Progenitor cell of endocrine pancreas (in vitro differentiated cells): ENCODE measurements around the gene NPEPPS. TPM values are rescaled to one million over a fixed set of nuclear protein-coding genes. Genes with fewer than 3 reads are reported as not detected.
"Not testable (repeated sequence)": the region's sequence is repeated elsewhere in the genome, so short reads cannot be mapped to it uniquely, and the experiment has no call there.

ENCODE experiments used
- DNase-seq: peaks from one replicate; pipeline ENCODE4 v3.0.0; 2021; ENCODE audit warnings: low spot score; ENCODE audit not compliant: unreplicated experiment
- H3K27ac Mint-ChIP-seq: 2 replicates; pipeline ENCODE4 v1.8.0; 2021; ENCODE audit warnings: mild to moderate bottlenecking, moderate library complexity, mixed read lengths
- H3K27me3 Mint-ChIP-seq: 2 replicates; pipeline ENCODE4 v1.8.0; 2021; ENCODE audit warnings: mixed read lengths
- H3K36me3 Mint-ChIP-seq: 2 replicates; pipeline ENCODE4 v1.8.0; 2022; ENCODE audit warnings: mixed read lengths; ENCODE audit not compliant: insufficient read depth
- H3K4me1 Mint-ChIP-seq: 2 replicates; pipeline ENCODE4 v1.8.0; 2021; ENCODE audit warnings: low read depth, mixed read lengths
- H3K4me3 Mint-ChIP-seq: 2 replicates; pipeline ENCODE4 v1.8.0; 2021; ENCODE audit warnings: low read depth, mild to moderate bottlenecking, moderate library complexity, mixed read lengths
- H3K9me3 Mint-ChIP-seq: 2 replicates; pipeline ENCODE4 v1.8.0; 2021; ENCODE audit warnings: low read depth, mixed read lengths
- total RNA-seq: library from RNA; stranded (reverse); gene quantifications from 2 replicates; pipeline ENCODE4 v1.2.1, GENCODE V29; 2021

Gene NPEPPS
- total RNA-seq, 1 donor from 2014 or later: 179 TPM

- not testable (repeated sequence) for H3K27ac Mint-ChIP-seq
Observed at GRCh38 chr17:47521434-47521833, 9.5 kb upstream of the NPEPPS start.

GRCh38 chr17:47522341-47522740 lies 8.6 kb upstream of the NPEPPS start:
- DNase-seq, H3K4me1 Mint-ChIP-seq, H3K36me3 Mint-ChIP-seq, H3K9me3 Mint-ChIP-seq, H3K4me3 Mint-ChIP-seq, H3K27me3 Mint-ChIP-seq, H3K27ac Mint-ChIP-seq: not testable (repeated sequence)

More at GRCh38 chr17:47521434-47521833, 9.5 kb upstream of the NPEPPS start:
- not testable (repeated sequence) for H3K4me1 Mint-ChIP-seq, H3K27me3 Mint-ChIP-seq, H3K36me3 Mint-ChIP-seq, H3K4me3 Mint-ChIP-seq, H3K9me3 Mint-ChIP-seq, DNase-seq

- H3K4me3 Mint-ChIP-seq: peak overlapping the region; percentile 92
- DNase-seq: peak; percentile 11
- not testable (repeated sequence) for H3K4me1 Mint-ChIP-seq, H3K9me3 Mint-ChIP-seq, H3K27me3 Mint-ChIP-seq, H3K36me3 Mint-ChIP-seq, H3K27ac Mint-ChIP-seq
Observed at GRCh38 chr17:47531233-47531820, 419 bp downstream of the NPEPPS start.

GRCh38 chr17:47539085-47539484 lies 8.2 kb downstream of the NPEPPS start:
- peak overlapping the region; percentile 90 for H3K27ac Mint-ChIP-seq

GRCh38 chr17:47541676-47542075 lies 10.8 kb downstream of the NPEPPS start:
- not testable (repeated sequence) for H3K4me3 Mint-ChIP-seq, H3K4me1 Mint-ChIP-seq, H3K36me3 Mint-ChIP-seq, DNase-seq, H3K9me3 Mint-ChIP-seq, H3K27ac Mint-ChIP-seq, H3K27me3 Mint-ChIP-seq

More at GRCh38 chr17:47539085-47539484, 8.2 kb downstream of the NPEPPS start:
- not testable (repeated sequence) for H3K9me3 Mint-ChIP-seq, H3K4me1 Mint-ChIP-seq, H3K4me3 Mint-ChIP-seq, H3K36me3 Mint-ChIP-seq, DNase-seq, H3K27me3 Mint-ChIP-seq

DNA sequence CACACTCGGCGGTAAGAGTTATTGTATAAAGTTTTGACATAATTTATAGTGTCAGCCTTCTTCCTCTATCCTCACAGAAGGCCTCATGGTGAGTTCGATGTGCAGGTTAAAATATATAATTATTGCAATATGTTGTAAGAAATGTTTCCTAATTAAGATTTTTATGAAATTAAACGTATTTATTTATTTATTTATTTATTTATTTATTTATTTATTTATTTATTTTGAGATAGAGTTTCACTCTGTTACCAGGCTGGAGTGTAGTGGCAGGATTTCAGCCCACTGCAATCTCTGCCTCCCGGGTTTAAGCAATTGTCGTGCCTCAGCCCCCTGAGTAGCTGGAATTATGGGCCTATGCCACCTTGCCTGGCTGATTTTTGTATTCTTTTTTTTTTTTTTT lies 13.4 kb downstream of the NPEPPS start:
- not testable (repeated sequence) for H3K4me1 Mint-ChIP-seq, H3K27me3 Mint-ChIP-seq, DNase-seq, H3K9me3 Mint-ChIP-seq, H3K36me3 Mint-ChIP-seq, H3K4me3 Mint-ChIP-seq, H3K27ac Mint-ChIP-seq

GRCh38 chr17:47554733-47555132 lies 23.8 kb downstream of the NPEPPS start:
- not testable (repeated sequence) for H3K27ac Mint-ChIP-seq, H3K27me3 Mint-ChIP-seq, H3K4me1 Mint-ChIP-seq, DNase-seq, H3K9me3 Mint-ChIP-seq, H3K4me3 Mint-ChIP-seq
- peaks cover 12% of the 10 kb centered on the region for H3K36me3 Mint-ChIP-seq

- not testable (repeated sequence) for H3K27ac Mint-ChIP-seq, H3K36me3 Mint-ChIP-seq
Observed at GRCh38 chr17:47556108-47556507, 25.2 kb downstream of the NPEPPS start.

GRCh38 chr17:47560517-47561043 lies 29.7 kb downstream of the NPEPPS start:
- not testable (repeated sequence) for H3K27ac Mint-ChIP-seq, H3K36me3 Mint-ChIP-seq, DNase-seq, H3K9me3 Mint-ChIP-seq, H3K27me3 Mint-ChIP-seq, H3K4me1 Mint-ChIP-seq, H3K4me3 Mint-ChIP-seq

More at GRCh38 chr17:47556108-47556507, 25.2 kb downstream of the NPEPPS start:
- not testable (repeated sequence) for H3K4me3 Mint-ChIP-seq, H3K4me1 Mint-ChIP-seq, DNase-seq, H3K9me3 Mint-ChIP-seq, H3K27me3 Mint-ChIP-seq

- not testable (repeated sequence) for DNase-seq, H3K27ac Mint-ChIP-seq, H3K27me3 Mint-ChIP-seq
Observed at GRCh38 chr17:47561698-47562405, 30.9 kb downstream of the NPEPPS start.

DNA sequence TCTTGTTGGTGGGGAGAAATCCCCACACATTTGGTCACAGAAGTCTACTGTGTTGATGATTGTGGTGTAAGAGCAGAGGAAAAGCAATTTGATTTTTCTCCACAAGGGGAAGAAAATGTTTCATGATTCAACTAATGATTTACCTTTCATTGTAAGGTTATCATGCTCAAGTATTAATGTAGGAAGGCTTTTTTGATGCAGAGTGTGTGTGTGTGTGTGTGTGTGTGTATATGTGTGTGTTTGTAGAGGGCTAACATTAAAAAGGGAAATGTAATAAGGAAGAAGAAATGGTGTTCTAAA lies 31.4 kb downstream of the NPEPPS start:
- H3K4me1 Mint-ChIP-seq, H3K9me3 Mint-ChIP-seq, H3K4me3 Mint-ChIP-seq, H3K27ac Mint-ChIP-seq, H3K27me3 Mint-ChIP-seq, DNase-seq, H3K36me3 Mint-ChIP-seq: not testable (repeated sequence)

More at GRCh38 chr17:47561698-47562405, 30.9 kb downstream of the NPEPPS start:
- H3K36me3 Mint-ChIP-seq, H3K4me3 Mint-ChIP-seq, H3K9me3 Mint-ChIP-seq, H3K4me1 Mint-ChIP-seq: not testable (repeated sequence)

DNA sequence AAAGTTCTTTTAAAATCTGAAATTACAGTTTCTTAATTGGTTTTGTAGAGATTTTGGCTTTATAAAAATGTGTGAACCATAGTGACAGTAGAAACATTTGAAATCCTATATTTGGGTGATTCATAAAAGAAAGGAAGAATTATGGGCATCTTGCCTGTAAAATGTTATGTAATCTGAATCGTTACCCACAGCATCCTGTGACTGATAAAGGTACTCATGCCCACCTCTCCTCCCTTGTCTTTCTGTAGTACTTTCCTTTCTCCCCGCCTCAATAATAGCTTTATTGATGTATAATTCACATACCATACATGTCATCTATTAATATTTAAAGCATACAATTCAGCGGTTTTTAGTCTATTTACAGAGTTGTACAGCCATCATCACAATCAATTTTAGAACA lies 36.4 kb downstream of the NPEPPS start:
- H3K9me3 Mint-ChIP-seq, H3K4me1 Mint-ChIP-seq, DNase-seq, H3K27me3 Mint-ChIP-seq, H3K36me3 Mint-ChIP-seq, H3K4me3 Mint-ChIP-seq: not testable (repeated sequence)
- H3K27ac Mint-ChIP-seq: peak overlapping the region; percentile 37

DNA sequence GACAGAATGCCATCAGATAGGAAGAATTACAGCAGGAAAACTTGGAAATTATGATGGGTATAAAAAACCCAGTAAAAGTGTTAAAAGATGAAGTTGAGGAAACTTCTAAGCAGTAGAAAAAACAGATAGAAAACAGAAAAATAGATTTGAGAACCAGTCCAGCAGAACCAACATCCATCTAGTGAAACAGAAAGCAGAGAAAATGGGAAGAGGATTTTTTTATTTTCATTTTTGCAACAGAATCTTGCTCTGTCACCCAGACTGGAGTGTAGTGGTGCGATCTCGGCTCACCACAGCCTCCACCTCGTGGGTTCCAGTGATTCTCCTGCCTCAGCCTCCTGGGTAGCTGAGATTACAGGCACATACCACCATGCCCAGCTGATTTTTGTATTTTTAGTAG lies 41.7 kb downstream of the NPEPPS start:
- H3K4me3 Mint-ChIP-seq, H3K36me3 Mint-ChIP-seq, H3K9me3 Mint-ChIP-seq, H3K4me1 Mint-ChIP-seq, H3K27me3 Mint-ChIP-seq, DNase-seq: not testable (repeated sequence)
- peak overlapping the region; percentile 14 for H3K27ac Mint-ChIP-seq
